ENCODE data around the gene KLK10.
A peak's percentile ranks its signal among the peaks of the same experiment; 100 is the strongest.

KLK10 gene

DNA sequence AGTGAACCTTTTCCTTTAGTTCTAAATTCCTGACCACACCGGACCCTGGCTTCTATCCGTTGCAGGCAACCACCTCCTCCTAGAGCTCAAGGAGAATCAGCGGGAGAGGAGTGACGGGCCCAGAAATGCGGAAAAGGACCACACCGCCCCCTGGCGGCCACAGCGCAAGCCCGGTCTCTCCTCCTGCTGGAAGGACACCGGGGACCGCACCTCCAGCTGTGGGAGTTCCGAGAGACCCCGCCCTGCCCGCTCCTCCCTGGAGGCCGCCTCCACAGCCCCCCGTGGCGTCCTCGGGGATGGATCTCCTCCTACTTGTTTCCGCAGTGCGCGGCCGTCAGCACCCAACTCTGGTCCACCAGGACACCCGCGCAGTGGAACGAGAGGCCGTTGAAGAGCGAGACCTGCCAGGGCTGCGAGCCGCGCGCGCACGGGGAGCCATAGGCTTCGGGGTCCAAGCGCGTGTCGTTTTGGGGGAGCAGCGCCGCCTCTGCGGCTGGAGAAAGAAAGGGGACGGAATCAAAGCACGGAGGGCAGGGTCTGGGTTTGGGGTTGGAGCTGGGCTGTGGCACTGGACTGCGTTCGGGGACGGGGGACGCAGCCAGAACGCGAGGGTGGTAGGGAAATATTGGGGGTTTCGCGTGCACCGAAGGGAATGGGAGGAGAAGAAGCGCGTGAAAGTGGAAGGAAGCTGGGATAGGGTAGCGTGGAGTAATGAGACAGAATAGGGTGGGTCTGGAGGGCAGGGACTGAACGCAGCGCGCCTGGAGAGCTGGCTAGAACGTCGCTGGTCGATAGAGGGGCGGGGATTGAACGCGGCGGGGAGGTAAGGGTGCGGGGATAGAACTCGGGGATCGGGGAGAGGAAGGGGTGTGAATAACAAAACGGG is 2.5 kb downstream of the KLK10 start:
- H3K4me3 Mint-ChIP-seq = peak overlapping the region; percentile 35
- H3K27ac Mint-ChIP-seq = no peak overlapping the region

DNA sequence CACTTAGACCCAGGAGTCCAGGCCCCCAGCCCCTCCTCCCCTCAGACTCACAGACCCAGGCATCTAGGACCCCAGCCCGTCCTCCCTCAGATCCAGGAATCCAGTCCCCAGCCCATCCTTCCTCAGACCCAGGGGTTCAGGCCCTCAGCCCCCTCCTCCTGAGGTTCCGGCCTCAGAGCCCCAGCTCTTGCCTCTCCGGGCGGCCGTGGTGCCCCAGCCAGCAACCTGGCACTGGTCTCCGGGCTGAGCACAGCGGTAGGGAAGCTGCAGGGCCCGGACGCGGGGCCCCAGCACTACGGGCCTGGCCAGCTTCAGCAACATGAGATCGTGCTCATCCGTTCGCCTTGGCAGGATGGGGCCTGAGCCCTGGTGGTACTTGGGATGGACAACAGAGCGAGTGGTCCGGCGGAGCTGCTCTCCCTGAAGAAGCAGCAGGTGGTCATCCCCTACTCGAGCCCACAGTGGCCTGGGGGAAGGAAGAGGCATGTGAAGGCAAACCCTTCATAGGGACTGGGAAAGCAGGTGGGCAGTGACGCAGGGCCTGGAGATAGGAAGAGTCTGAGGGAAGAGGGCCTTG is 3.7 kb downstream of the KLK10 start:
- Mint-ChIP-seq H3K9me3 (no peaks in the 10 kb centered on the region), H3K36me3 (ENCODE audit: low read depth) (no peaks in the 10 kb centered on the region), H3K27me3 (peaks cover 77% of the 10 kb centered on the region), H3K4me1 (ENCODE audit: low read depth) (peaks cover 20% of the 10 kb centered on the region), H3K4me3 (no peak overlapping the region), H3K27ac (no peak overlapping the region)
- DNase-seq = no peak

More for the DNA sequence above, 2.5 kb downstream of the KLK10 start:
- DNase-seq = peak; percentile 72
- Mint-ChIP-seq H3K36me3 (ENCODE audit: low read depth) (no peaks in the 10 kb centered on the region), H3K9me3 (no peaks in the 10 kb centered on the region), H3K4me1 (ENCODE audit: low read depth) (peaks cover 20% of the 10 kb centered on the region), H3K27me3 (peaks cover 84% of the 10 kb centered on the region)

DNA sequence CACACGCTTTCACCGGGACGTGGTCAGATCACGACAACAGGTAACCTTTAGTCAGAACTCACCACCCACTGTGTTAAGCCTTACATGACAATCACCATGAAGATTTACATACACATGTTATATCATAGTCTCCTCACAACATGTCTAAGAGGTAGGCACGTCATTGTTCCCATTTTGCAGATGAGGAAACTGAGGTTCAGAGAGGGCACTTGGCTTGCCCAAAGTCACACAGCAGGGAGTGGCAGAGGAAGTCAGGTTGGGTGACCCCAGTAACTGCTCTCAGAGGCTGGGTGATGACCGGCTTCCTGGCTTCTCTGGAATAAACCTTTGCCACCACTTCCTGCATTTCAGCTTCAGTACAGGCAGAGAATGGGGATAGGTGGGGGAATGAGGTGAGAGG is 5.3 kb downstream of the KLK10 start:
- H3K9me3 Mint-ChIP-seq = no peaks in the 10 kb centered on the region
- H3K27me3 Mint-ChIP-seq = peaks cover 78% of the 10 kb centered on the region
- no peak for DNase-seq
- H3K4me1 Mint-ChIP-seq (ENCODE audit: low read depth) = peaks cover 18% of the 10 kb centered on the region
- no peaks in the 10 kb centered on the region for H3K36me3 Mint-ChIP-seq (ENCODE audit: low read depth)
- H3K4me3 Mint-ChIP-seq = no peak overlapping the region
- no peak overlapping the region for H3K27ac Mint-ChIP-seq

DNA sequence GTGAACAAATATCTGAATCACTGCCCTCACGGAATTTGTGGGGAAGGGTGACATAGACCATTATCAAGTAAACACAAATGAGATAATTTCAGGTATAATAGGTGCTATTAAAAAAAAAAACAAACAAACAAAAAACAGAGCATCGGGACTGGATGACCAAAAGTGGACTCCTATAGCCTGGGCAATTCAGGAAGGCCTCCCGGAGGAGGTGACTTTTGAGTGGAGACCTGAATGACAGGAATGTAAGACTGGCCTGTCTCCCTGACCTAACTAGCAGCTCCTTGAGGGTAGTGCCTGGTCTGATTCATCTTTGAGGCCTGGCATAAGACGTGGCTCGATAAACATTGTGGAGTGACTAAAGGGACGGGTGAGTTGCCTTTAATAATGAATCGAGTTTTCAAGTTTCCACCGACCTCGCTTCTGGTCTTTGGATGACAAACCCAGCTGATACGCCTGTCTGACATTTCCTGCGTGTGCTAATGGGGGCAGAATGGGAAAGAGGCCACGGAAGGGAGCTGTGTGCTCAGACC is 6.8 kb downstream of the KLK10 start:
- Mint-ChIP-seq H3K27ac (no peak overlapping the region), H3K4me1 (ENCODE audit: low read depth) (peaks cover 10% of the 10 kb centered on the region), H3K27me3 (peaks cover 71% of the 10 kb centered on the region), H3K4me3 (no peak overlapping the region), H3K9me3 (no peaks in the 10 kb centered on the region), H3K36me3 (ENCODE audit: low read depth) (no peaks in the 10 kb centered on the region)
- no peak for DNase-seq

DNA sequence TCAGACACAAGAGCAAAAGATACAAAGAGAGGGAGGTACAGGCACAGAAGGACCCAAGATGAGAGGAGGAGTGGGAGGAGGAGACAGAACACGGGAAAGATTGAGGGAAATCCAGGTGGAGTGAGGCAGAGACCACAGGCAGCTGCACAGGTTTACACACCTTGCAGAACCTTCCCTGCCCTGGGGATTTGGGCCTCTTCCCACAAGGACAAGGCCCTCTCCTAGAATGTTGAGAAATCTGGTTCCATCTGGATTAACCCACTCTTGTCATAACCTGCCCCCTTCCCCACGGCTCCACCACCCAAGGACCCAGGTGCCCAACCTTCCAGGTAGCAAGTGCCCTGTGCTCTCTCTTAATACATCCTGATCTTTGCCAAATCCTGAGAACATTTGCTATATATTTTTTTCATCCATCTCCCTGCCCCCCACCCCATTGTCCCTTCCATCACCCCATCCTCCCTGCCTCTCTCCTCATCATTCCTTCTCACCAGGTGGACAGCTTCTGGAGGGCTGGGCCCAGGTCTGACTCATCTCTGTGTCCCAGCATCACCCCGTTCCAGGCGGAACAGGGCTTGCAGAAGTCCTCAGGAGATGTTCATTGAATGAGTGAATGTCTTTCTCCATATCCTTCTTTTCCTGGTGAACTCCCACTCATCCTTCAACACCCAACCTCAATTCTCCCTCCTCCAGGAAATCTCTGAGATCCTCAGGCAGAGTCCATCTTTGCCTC is 9.3 kb downstream of the KLK10 start:
- no peak overlapping the region for H3K4me3 Mint-ChIP-seq
- no peaks in the 10 kb centered on the region for H3K4me1 Mint-ChIP-seq (ENCODE audit: low read depth)
- DNase-seq = no peak
- peaks cover 63% of the 10 kb centered on the region for H3K27me3 Mint-ChIP-seq
- no peak overlapping the region for H3K27ac Mint-ChIP-seq
- no peaks in the 10 kb centered on the region for H3K36me3 Mint-ChIP-seq (ENCODE audit: low read depth)
- no peaks in the 10 kb centered on the region for H3K9me3 Mint-ChIP-seq

DNA sequence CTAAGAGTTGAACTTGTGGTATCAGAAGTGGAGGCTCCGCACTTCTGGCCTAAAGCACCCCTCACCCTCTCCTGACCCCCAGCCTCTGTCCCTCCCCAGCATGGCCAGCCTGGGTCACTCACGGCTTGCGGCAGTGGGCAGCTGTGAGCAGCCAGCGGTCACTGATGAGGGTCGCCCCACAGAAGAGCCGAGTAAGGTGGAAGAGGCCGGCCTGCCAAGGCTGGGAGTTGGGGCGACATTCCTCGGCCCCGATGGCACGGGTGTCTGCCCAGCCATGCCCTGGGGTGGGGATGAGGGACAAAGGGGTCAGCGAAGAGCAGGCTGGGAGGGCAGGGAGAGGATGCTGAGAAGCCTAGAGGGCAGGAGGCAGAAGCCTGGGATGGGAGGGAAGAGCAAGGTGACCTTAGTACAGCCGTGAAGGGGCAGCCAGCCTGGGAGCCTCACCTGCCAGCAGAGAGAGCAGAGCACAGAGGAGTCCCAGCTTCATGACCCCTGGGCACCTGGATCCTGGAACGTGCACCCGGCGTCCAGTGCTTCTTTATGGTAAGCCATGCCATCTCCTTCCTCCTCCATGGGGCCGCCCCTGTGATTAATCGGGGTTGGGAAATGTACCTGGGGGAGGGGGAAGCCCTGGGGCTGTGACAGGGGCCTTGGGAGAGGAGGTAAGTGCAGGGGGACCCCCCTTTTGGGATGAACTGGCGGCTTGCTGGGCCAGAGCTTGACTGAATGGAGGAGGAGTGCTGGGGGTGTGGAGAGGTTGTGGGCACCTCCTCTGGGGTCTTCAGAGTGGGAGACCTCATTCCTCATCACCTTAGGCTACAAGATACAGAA is 10.2 kb downstream of the KLK10 start:
- Mint-ChIP-seq H3K4me3 (no peak overlapping the region), H3K36me3 (ENCODE audit: low read depth) (no peaks in the 10 kb centered on the region), H3K4me1 (ENCODE audit: low read depth) (no peaks in the 10 kb centered on the region), H3K27me3 (peaks cover 53% of the 10 kb centered on the region), H3K9me3 (no peaks in the 10 kb centered on the region), H3K27ac (no peak overlapping the region)
- DNase-seq = no peak

DNA sequence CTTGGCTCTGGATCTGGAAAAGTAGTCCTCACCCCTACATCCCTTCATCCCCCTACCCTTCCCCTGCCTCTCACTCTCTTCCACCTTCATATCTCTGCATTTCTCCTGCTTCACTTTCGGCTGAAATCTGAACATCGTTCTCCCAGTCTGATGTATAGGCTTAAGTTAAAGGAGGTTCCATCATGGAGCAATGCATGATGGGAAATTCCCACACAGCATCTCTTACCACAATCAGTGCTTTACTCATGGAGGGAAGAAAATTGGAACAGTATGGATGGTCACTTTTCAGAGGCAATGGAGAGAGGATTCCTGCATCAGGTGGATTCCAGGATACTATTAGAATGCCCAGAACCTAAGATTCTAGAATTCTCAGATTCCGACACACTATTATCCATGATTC is 12.0 kb downstream of the KLK10 start:
- DNase-seq = no peak

DNA sequence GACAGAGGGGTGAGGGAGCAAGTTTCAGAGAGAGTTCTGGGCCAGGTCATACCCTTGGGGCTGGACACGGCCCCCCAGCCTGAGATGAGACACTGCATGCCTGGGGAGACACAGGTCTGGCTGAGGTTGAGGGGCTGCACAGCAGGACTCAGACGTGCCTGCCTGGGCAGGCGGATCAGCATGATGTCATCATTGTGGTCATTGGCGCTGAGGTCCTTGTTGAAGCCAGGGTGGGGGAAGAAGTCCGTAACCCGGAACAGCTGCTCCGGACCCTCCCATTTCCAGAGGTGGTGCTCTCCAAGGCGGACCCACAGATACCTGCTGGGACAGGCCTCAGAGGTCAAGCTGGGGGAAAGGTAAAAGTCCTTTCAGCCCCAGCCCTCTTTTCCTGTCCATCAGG is 13.1 kb downstream of the KLK10 start:
- no peak for DNase-seq
- Mint-ChIP-seq H3K4me1 (ENCODE audit: low read depth) (peaks cover 4% of the 10 kb centered on the region), H3K27ac (no peak overlapping the region), H3K27me3 (peaks cover 57% of the 10 kb centered on the region), H3K4me3 (no peak overlapping the region), H3K36me3 (ENCODE audit: low read depth) (no peaks in the 10 kb centered on the region), H3K9me3 (no peaks in the 10 kb centered on the region)

More for the DNA sequence above, 12.0 kb downstream of the KLK10 start:
- Mint-ChIP-seq H3K36me3 (ENCODE audit: low read depth) (no peaks in the 10 kb centered on the region), H3K27me3 (peaks cover 49% of the 10 kb centered on the region), H3K4me1 (ENCODE audit: low read depth) (peaks cover 1% of the 10 kb centered on the region), H3K9me3 (no peaks in the 10 kb centered on the region), H3K4me3 (no peak overlapping the region), H3K27ac (no peak overlapping the region)

DNA sequence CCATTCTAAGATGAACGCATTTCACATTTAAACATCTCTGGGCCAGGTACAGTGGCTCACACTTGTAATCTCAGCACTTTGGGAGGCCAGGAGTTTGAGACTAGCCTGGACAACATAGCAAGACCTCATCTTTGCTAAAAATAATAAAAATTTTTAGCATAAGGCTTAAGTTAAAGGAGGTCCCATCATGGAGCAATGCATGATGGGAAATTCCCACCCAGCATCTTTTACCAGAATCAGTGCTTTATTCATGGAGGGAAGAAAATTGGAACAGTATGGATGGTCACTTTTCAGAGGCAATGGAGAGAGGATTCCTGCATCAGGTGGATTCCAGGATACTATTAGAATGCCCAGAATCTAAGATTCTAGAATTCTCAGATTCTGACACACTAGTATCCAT is 14.3 kb downstream of the KLK10 start:
- H3K4me3 Mint-ChIP-seq = no peak overlapping the region
- DNase-seq = no peak
- H3K27ac Mint-ChIP-seq = no peak overlapping the region
- H3K9me3 Mint-ChIP-seq = no peaks in the 10 kb centered on the region
- H3K27me3 Mint-ChIP-seq = peaks cover 62% of the 10 kb centered on the region
- H3K4me1 Mint-ChIP-seq (ENCODE audit: low read depth) = peaks cover 4% of the 10 kb centered on the region
- no peaks in the 10 kb centered on the region for H3K36me3 Mint-ChIP-seq (ENCODE audit: low read depth)

DNA sequence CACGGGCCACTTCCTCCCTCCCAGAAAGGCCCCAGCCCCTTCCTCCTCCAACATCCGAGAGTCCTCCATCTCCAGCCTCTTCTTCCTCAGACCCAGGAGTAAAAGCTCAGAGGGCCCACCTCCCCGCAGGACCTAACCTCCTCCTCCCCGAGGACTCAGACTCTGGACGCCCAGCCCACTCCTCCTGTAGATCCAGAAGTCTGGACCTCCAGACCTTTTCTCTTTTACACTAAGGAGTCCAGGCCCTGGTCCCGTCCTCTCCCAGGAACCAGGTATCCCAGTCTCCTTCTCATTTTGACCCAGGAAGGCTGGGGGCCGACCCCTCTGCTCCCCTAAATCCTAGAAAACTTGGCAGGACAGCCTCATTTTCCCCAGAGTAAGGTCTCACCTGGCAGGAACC is 16.2 kb downstream of the KLK10 start:
- DNase-seq = no peak
- Mint-ChIP-seq H3K4me1 (ENCODE audit: low read depth) (peaks cover 4% of the 10 kb centered on the region), H3K9me3 (no peaks in the 10 kb centered on the region), H3K36me3 (ENCODE audit: low read depth) (no peaks in the 10 kb centered on the region), H3K27ac (no peak overlapping the region), H3K27me3 (peaks cover 64% of the 10 kb centered on the region), H3K4me3 (no peak overlapping the region)

DNA sequence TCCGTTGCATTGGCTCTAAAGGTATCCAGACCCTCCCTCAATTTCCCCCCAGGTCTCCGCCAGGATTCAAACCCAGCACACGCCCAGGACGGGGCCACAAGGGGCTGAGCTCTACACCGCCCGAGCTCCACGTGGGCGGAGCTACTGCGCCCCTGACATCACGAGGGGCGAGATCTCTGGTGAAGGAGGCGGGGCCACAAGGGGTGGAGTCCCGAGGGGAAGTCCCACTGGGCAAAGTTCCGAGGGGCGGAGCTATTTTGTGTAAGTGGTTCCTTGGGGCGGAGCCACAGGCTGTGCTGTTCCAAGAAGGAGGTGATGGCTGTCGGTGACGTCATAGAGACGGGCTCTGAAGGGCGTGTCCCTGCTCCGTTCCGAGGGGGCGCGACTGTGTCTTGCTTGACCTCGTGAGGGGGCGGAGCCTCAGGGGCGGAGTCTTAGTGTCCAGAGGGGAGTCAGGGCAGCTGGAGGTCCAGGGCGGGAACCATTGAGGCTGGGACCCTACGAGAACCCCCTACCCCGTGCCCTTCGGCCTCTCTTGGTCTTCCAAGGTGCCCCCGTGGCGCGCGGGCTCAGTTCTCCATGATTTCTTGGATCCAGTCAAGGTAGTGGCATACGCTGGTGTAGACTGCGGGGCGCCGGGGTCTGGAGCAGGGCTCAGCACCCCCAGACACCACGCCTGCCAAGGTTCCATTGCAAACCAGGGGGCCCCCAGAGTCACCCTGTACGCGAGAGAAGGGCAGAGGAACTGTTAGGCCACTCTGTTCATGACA is 16.8 kb downstream of the KLK10 start:
- H3K36me3 Mint-ChIP-seq (ENCODE audit: low read depth) = no peaks in the 10 kb centered on the region
- H3K27me3 Mint-ChIP-seq = peaks cover 70% of the 10 kb centered on the region
- no peak for DNase-seq
- peaks cover 4% of the 10 kb centered on the region for H3K4me1 Mint-ChIP-seq (ENCODE audit: low read depth)
- H3K4me3 Mint-ChIP-seq = no peak overlapping the region
- H3K27ac Mint-ChIP-seq = no peak overlapping the region
- no peaks in the 10 kb centered on the region for H3K9me3 Mint-ChIP-seq

DNA sequence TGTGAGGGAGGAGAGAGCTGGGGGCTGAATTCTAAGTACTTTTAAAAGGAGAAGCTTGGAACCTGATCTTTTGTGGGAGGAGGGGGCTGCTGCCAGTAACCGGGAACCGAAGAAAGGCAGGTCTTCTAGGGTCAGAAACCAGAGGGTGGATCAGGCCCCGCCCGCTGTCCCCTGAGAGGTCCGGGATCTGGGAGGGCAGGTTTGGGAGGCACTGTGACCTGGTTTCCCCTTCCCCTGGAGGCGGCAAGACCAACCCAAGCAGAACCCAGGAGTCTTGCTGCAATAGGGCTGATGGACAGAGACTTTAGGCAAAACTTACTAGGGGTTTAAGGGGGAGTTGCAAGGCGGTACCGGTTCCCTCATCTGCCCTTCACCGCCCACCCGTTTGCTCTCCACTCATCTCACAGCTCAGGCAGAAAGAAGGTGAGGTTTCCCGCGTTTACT is 17.4 kb downstream of the KLK10 start:
- DNase-seq = no peak
- H3K4me1 Mint-ChIP-seq (ENCODE audit: low read depth) = peaks cover 4% of the 10 kb centered on the region
- H3K4me3 Mint-ChIP-seq = no peak overlapping the region
- peaks cover 67% of the 10 kb centered on the region for H3K27me3 Mint-ChIP-seq
- H3K27ac Mint-ChIP-seq = no peak overlapping the region
- H3K9me3 Mint-ChIP-seq = no peaks in the 10 kb centered on the region
- H3K36me3 Mint-ChIP-seq (ENCODE audit: low read depth) = no peaks in the 10 kb centered on the region

DNA sequence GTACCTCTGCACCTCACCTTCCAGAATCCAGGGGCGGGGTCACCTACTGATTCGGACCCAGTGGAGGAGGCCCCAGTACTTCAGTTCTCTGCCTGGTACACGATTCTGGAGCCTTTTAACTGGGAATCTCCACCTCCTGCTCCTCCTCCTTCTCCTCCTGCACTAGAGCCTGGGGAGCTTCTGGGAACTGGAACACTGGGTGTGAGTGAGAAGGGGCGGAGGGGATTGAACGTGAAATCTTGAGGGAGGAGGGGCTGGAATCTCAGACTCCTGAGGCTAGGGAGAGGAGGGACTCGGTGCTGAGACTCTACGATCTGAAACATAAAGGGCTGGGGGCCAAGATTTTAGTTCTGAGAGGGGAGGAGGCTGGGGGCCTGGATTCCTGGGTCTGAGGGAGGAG is 18.0 kb downstream of the KLK10 start, which contains the start of gene KLK8:
TSS of gene KLK8 (minus strand) at position 90 of the 400 bp plus-strand sequence. CDS start 437 bp downstream, outside the sequence.
- no peaks in the 10 kb centered on the region for H3K9me3 Mint-ChIP-seq
- H3K4me1 Mint-ChIP-seq (ENCODE audit: low read depth) = peaks cover 4% of the 10 kb centered on the region
- H3K27ac Mint-ChIP-seq = no peak within 1 kb of the TSS
- DNase-seq = no peak
- H3K27me3 Mint-ChIP-seq = peaks cover 66% of the 10 kb centered on the region
- H3K36me3 Mint-ChIP-seq (ENCODE audit: low read depth) = no peaks in the 10 kb centered on the region
- H3K4me3 Mint-ChIP-seq = no peak within 1 kb of the TSS
